HPDE6-E6E7 (cell line): Measurements from ENCODE around the gene NLGN1.
"Not testable (repeated sequence)": the region's sequence is repeated elsewhere in the genome, so short reads cannot be mapped to it uniquely, and the experiment has no call there.

Source experiments
- DNase-seq: peaks from one replicate; pipeline ENCODE4 v3.0.0; 2011; ENCODE audit warnings: missing footprints; ENCODE audit errors: extremely low spot score

NLGN1 gene

DNA sequence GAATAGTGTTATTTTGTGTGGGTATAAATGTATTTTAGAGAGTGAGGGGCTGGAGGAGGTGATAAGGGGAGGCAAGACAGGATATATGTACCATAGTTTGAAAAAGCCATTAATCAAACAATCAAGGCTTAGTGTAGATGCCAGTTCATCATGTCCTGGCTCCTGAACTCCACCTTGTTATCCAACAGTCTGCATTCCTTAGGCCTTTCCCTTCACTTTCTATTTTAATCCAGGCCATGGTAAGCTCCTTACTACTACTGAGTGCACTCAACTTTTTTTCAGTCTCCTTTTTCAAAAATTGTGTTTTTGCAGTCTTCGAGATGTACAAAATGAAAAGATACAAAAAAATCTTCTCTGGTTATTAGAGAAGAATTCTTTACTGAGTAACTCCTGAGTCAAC lies 761.1 kb downstream of the NLGN1 start:
- DNase-seq: no peak

DNA sequence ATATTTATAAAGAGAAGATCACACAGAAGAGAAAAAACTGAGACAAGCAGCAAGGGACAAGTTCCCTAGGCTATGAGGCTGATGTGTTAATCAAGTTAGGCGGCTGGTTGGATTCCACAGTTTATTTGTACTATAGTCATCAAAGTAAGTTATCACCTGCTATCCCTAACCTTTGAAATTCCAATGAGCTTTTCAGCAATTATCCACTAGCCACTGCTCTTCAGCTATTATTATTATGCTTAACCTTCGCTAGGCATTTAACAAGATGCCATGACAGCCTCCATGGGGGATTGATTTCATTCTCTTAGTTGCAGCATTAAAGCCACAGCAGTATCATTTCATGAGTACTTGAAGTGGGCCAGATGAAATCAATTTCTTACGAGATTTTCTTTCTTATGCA lies 762.1 kb downstream of the NLGN1 start:
- no peak for DNase-seq

DNA sequence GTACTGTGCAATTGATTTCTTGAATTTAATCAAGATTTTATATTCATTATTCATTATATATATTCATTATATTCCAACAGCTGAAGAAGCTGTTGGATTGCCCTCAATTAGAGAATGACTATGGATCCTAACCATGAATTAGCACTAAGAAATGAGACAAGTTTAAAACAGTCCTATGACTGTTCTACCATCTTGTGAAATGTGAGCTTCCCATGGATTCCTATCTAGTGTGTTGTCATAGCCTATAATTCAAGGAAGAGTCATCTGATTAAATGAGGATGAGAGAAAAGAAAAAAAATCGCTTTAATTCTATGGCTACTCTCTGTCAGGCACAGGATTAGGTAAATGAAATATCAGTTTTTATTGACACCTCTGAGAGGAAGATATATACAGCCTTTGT lies 765.0 kb downstream of the NLGN1 start:
- DNase-seq: no peak

DNA sequence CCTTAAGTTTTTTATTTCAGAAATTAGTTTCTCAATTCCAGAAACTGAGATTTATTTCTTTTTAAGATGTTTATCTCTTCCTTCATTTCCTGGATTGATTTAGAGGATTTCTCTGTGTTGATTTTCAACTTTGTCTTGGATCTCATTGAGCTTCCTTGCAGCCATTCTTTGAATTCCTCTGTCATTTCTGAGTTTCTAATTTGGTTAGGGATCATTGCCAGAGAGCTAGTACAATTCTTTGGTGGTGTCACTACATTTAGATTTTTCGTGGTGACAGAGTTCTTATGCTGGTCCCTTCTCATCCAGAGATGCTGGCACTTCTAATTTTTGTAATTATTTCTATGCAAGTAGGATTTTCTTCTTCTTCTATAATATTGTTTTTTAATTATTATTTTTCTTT lies 770.5 kb downstream of the NLGN1 start:
- DNase-seq: no peak

DNA sequence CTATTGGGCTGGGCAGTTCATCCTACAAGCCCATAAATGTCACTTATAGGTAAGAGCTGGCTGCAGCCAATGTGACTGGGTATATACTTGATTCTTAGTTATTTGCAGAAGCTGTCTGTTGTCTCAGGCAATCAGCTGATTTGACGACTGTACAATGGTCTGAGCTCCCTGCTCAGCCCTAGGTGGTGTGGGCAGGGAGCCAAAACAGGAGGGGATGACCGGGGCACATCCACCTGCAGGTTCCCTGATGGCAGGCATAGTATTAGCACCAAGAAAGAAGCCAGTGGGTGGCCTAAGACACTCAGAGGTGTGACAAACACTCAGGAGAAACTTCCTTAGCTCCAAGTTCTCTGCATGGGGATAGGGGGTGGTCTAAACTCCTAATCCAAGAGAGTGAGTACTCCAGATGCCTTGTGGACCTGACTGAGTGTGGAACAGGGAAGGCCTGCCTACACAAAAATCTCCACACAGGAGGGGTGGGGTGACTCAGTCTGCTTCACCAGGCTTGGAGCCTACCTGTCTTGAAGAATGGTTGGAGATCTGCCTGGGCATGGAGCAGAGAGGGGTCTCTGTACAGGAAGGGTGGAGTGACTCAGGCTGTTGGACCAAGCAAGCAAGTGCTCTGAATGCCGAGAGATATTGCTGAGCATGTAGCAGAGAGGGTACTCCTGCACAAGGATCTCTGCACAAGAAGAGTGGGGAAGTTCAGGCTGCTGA lies 771.2 kb downstream of the NLGN1 start:
- no peak for DNase-seq

DNA sequence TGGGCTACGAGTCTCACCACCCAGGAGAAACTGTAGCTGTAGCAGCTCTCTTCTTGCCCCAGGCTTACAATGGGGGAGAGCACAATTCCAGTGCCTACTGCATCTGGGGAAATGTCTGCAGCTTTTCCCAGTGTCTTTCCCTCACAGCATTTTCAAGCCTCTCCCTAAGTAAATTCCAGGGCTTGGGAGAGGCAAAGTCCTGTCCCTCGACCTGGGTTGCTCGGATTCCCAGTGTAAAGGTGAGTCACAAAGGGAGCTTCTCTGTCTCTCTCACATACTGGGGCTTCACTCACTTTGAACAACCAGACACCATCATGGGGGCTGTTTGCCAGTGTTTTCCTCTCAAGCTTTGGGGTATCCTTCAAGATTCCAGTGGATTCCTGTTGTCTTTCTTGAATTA lies 772.2 kb downstream of the NLGN1 start:
- no peak for DNase-seq

DNA sequence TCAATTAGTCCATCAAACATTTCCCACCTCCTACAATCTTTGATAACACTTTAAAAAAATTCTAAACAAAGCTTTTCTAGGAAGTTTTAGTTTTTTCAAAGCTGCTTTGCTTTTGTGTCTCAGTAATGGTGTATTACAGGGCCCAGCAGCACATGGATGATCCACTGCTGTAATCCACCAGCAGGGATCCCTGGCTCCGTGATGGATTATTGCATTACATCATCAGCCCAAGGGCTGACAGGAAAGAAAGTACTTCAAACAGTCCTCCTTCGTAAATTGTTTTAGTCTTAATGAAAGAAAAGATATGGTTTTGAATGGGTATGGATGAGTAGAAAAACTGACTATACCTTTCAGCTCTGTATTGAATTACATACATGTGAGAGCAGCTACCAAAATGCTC lies 772.7 kb downstream of the NLGN1 start:
- no peak for DNase-seq

DNA sequence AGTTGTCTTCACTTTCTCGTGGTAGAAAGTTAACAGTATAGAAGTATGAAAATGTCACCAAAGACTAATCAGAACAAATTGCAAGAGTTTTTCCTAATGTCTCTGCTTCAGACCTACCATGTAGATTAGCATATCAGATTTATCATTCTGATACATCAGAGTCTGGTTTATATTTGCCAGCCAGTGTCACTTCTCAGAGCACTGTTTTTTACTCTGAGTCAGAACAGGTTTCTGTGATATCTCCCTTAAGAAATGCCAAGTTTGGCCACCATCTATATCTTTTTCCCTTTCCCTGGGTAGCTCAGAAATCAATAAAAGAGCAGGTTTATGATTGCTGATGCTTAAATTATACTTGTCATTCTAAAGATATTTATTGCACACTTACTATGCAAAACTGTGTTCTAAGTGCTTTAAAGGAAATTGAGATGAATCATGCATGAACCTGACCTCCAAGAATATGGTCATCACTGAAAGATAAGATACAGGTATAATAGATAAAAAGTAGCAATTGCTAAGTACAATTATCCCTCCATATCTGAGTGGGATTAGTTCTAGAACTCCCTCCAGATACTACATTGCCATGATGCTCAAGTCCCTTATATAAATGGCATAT lies 788.9 kb downstream of the NLGN1 start:
- DNase-seq: no peak

DNA sequence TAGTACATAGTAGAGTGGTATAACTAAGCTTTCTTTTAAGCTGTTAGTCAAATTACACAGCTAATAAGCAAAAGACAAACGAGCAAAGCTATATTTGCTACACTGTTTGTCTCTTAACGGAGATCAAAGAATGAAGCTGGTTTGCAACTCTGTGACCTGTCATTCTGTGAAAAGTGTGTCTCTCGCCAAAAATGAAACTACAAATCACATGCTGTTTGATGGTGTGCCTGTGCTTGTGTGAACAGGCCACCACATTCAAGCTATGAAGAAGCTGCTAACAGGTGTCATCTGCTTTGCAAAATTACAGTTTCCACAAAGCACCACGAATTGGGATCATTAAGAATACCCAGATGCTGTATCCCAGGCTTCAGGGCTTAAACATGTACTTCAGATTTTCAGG lies 793.8 kb downstream of the NLGN1 start:
- DNase-seq: no peak

DNA sequence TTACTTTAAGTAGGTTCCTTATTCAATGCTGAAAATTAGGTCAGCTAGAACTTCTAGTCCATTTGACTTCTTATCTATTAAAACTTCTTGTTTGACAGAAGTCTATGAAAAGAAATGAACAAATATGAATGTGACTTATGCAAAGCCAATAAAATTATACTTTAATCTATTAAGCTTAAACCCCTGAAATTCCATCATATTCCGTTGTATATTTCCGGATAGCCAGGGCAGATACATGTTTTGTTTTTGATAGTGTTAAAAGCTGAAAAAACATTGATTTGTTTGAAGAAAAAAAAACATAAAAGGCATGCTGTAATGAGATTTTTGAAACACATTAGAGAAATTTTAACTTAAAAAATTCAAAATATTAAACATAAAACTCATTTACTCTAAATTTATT lies 794.4 kb downstream of the NLGN1 start:
- no peak for DNase-seq

DNA sequence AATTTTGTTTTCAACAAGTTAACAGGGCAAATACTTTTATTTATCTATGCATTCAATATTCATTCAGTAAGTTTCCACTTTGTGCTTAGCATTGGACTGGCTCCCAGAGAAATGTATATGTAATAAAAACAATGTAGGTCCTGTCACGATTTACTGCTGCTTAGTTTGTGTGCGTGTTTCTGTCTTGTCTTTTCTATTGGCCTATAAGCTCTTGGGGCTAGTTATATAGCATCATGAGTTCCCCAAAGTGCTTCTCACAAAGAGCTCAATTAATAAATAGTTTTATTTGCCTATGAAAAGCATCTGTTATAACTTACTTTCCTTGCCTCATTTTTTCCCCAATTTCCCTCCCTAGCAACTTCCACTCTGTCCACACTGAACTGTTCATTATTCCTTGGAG lies 794.9 kb downstream of the NLGN1 start:
- no peak for DNase-seq

DNA sequence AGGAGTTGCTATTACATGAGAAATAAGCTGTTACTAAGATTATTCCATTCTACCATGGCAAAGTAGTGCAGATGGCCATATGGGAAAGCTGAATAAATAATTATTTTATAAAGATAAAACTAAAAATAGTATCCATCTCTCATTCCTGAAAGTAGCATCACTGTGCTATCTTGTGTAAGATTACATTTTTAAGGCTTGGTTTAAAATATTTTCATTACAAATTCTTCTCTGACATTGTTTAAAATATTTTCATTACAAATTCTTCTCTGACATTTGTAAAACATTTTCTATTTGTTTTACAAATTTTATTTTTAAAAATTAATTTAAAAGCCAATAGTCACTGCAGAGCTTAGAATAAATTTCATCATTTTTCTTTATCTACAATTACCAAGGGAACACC lies 796.1 kb downstream of the NLGN1 start:
- DNase-seq: no peak

DNA sequence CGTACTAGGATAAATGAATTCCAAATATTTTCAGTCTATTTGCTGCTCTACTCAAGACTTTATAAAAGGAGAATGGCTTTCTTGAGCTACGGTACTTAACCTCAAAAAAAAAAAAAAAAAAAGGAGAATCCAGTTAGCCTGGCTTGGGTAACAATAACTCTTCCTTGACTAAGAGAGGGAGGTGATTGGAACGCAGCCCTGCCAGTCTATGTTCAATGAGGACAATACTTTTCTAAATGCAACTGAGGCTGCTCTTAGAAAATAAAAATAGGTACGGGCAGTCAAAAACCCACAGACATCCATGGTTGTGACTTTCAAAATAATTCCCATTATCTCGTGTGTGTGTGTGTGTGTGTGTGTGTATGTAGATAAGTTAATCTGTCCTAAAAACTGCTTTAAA lies 799.9 kb downstream of the NLGN1 start:
- DNase-seq: no peak

DNA sequence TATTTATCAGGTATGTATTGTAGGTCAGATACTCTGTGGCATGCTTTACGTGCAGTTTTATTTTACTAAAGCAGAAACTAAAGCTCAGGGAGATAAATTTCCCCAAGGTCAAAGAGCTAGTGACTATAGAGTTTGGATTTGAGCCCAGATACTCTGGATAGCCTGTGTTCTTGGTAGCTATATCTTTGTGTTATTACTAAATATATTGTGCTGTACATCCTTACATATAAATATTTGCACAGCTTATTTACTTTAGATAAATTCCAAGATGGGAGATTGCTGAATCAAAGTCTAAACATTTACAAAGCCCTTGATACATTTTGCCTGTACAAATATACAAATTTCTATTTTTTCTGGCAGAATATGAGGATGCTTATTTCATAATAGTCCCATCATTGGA lies 800.7 kb downstream of the NLGN1 start:
- DNase-seq: no peak

DNA sequence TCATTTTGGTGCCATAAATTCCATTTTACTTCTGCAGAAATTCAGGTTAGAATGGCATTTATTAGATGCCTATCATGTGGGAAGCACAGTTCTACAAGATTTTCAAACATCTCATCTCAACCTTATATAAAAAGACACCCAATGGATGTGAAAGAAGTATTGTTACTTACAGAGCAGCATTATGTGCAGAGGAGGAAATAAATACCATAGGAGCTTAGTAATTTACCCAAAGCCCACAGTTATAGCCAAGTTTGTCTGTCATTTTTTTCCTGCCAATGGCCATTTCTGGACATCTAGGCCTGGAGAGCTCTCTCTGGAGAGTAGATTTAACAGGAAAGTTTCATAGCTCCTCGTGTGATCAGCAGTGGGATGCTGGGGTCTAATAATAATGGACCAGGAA lies 802.2 kb downstream of the NLGN1 start:
- no peak for DNase-seq

DNA sequence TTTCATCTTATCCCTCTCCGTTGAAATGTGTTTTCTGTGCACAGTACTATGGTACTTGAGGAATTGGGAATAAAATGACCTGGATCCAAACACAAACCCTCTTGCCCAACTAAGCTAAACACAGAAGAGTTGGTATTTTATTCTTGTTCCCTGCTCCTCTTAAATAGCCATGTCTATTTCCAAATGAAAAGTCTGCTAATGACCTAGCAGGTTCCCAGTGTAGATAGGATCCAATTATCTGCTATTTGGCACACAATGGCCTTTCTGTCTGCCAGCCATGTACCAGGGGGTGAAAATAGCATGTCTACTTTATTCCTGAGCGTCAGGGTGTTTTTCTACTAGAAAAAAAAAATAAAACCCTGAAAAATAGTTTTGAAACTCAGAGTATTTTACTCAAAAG lies 804.6 kb downstream of the NLGN1 start:
- DNase-seq: no peak

DNA sequence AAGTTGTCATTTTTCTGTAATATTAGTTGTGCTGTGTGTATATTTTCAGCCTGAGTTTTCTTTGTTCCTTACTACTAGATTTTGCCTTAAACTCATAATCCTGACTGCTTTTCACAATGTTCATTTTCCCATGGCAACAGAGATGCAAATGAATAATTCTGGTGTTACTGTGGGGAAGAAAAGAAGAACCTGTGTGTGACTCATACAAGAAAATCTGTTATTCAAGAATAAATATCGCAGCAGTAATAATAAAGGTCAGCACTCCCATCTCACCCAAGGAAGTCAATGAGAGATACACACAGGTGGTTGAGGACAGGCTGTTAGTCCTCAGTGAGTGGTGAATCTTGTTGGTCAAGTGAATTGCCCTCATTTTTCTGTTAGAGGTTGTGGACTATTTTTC lies 805.0 kb downstream of the NLGN1 start:
- no peak for DNase-seq

DNA sequence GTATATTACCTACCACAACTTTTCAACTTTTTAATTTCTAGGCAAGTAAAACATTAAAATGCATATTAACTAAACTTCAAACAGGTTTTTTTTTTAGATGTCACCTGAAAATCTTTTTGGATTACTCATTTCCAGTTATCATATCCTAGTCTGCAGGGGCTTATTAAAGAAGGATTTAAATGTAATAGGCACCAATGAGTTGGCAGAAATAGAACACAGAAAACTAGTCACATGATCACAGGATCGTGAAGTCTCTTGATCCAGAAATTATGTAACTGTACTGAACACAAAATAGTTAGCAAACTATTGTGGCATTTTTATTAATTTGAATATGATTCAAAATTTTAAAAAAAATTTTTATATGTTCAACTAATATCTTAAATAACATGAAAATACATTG lies 807.2 kb downstream of the NLGN1 start:
- DNase-seq: no peak

DNA sequence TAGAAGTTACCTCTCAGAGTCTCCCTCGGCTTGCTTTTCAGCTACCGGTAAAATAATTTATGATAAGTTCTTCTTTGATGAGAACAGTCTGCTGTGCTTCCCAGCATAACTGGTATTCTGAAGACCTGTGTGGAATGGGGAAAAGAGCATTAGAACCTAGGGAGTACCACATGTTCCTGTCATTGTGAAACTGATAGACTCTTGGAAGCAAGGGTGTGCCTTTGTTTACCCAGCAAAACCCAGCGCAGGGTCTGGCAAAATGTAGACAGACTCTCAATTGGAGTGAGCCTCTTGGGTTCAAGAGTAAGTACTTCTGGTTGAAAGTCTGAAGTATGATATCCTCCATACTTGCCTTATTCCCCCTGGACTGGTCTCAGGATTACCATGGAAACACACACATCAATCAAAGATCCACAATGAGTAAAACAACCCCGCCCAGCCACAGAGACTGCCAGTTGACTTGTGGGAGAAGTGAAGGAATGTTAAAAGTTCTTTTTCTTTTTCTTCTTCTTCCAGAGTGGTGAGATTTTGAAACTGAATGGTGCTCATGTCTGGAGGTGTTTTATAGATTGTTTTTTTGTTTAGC lies 809.2 kb downstream of the NLGN1 start:
- no peak for DNase-seq

DNA sequence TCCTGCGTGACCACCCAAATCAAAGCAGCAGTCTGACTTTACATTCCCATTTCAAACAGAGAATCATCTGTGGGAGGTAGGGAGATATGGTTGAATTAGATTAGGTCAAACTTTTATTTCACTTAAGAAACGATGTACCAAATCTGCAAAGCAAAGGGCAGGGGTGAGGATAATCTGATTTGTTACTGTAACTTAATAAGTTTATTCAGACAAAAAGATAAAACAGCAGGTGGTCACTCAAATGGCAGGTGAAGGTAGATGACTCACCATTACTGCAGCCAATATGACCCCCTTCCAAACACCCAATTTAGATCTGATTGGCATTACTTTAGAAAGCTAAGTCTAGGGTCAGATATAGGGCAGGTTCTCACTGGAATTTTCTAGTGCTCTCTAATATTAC lies 810.6 kb downstream of the NLGN1 start:
- no peak for DNase-seq

DNA sequence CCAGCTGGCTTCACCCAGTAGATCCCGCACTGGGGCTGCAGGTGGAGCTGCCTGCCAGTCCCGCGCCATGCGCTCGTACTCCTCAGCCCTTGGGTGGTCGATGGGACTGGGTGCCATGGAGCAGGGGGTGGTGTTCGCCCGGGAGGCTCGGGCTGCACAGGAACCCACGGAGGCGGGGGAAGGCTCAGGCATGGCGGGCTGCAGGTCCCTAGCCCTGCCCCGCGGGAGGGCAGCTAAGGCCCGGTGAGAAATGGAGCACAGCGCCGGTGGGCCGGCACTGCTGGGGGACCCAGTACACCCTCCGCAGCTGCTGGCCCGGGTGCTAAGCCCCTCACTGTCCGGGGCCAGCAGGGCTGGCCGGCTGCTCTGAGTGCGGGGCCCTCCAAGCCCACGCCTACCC lies 814.4 kb downstream of the NLGN1 start:
- DNase-seq: not testable (repeated sequence)

DNA sequence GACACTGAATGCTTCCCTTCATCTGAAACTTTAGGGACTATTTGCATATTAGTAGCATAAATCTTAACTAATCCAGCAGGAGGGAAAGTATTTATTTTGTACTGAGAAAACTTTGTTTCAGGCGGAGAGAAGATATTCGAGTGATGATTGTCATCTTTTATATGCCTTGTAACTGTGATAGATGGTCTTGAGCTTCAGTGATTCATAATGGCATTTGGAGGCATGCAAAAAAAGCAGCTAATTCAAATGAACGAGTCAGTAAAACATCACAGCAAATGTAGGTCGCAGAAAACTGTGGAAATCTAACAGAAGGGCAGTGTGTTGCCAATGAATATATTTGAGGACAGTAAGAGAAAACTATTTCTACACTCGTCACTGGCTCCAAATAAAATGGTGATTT lies 817.9 kb downstream of the NLGN1 start:
- no peak for DNase-seq

DNA sequence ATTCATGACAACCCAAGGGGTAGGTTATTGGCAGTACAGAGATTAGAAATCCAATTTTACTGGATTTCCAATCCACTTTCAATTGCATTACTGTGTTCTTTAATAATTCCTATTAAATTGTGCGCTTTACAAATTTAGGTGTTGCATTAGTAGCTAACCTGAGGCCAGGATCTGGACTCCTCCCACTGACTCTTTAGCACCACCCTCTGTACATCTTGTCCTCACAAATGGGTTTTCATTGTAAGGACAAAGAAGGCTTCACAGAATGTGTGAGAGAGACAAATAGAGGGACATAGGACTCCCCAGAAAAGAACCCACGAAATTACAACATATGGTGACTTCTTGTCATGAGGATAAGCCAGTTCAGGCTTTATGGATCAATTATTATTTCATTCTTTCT lies 818.5 kb downstream of the NLGN1 start:
- no peak for DNase-seq
